ENCODE results near the gene MIB1. TPM values are rescaled to one million over a fixed set of nuclear protein-coding genes. Genes with fewer than 3 reads are reported as not detected.

The MIB1 gene
- total and polyA plus RNA-seq, 2 experiments from 2014 or later = 10.8 to 56.7 TPM

GRCh38 chr18:21757833-21758232, 17.2 kb downstream of the MIB1 start:
- Histone ChIP-seq H3K4me2 (no peak overlapping the region), H3K27ac (ENCODE audit: low read depth) (no peak overlapping the region), H3K4me3 (no peak overlapping the region), H2AFZ (no peak overlapping the region), H3F3A (replicated peaks; ENCODE audit: low read depth) (no peaks in the 10 kb centered on the region), H3K36me3 (ENCODE audit: insufficient read depth) (no peaks in the 10 kb centered on the region), H4K20me1 (replicated peaks; ENCODE audit: insufficient read depth) (peaks cover 35% of the 10 kb centered on the region), H3K4me1 (ENCODE audit: insufficient read depth) (peaks cover 12% of the 10 kb centered on the region), H3K27me3 (ENCODE audit: insufficient read depth) (no peaks in the 10 kb centered on the region), H3K9me2 (ENCODE audit: insufficient read depth) (no peaks in the 10 kb centered on the region), H3K79me2 (replicated peaks; ENCODE audit: insufficient read depth) (peaks cover 100% of the 10 kb centered on the region)
- DNase-seq (ENCODE audit: low spot score) (no peak), ATAC-seq (no peak)
- Mint-ChIP-seq H3K9me3 (no peaks in the 10 kb centered on the region), H3K27ac (no peak overlapping the region), H3K27me3 (ENCODE audit: insufficient read depth, low read depth, poor library complexity) (no peaks in the 10 kb centered on the region), H3K36me3 (ENCODE audit: low read depth) (no peaks in the 10 kb centered on the region), H3K4me1 (peaks cover 25% of the 10 kb centered on the region; the same call in 2 of the 3 replicates), H3K4me3 (no peak overlapping the region)
- TF ChIP-seq ZNF331 (CRISPR knock-in tag; IDR thresholded peaks at IDR 0.05; ENCODE audit: low read depth) = no peak

GRCh38 chr18:21759836-21760235, 19.2 kb downstream of the MIB1 start:
- H3K4me3 Mint-ChIP-seq = no peak overlapping the region
- Histone ChIP-seq H3K4me3 (no peak overlapping the region), H3K27me3 (ENCODE audit: insufficient read depth) (no peaks in the 10 kb centered on the region), H3K27ac (ENCODE audit: low read depth) (no peak overlapping the region), H2AFZ (no peak overlapping the region), H3K9me2 (ENCODE audit: insufficient read depth) (no peaks in the 10 kb centered on the region), H4K20me1 (replicated peaks; ENCODE audit: insufficient read depth) (peaks cover 22% of the 10 kb centered on the region; the same call in 1 of the 2 replicates), H3K79me2 (replicated peaks; ENCODE audit: insufficient read depth) (peaks cover 100% of the 10 kb centered on the region), H3K4me1 (ENCODE audit: insufficient read depth) (peaks cover 17% of the 10 kb centered on the region), H3K4me2 (no peak overlapping the region), H3F3A (replicated peaks; ENCODE audit: low read depth) (no peaks in the 10 kb centered on the region), H3K36me3 (ENCODE audit: insufficient read depth) (no peaks in the 10 kb centered on the region)
- DNase-seq (ENCODE audit: low spot score) (no peak), ATAC-seq (no peak)
- H3K36me3 Mint-ChIP-seq (ENCODE audit: low read depth) = no peaks in the 10 kb centered on the region
- TF ChIP-seq NANOG (IDR thresholded peaks at IDR 0.05; ENCODE audit: borderline replicate concordance) (no peak), EZH2 (IDR thresholded peaks at IDR 0.05; ENCODE audit: low read depth, unreplicated experiment) (no peak), REST (IDR thresholded peaks at IDR 0.05; ENCODE audit: unreplicated experiment) (no peak), POLR2AphosphoS5 (IDR thresholded peaks at IDR 0.05; ENCODE audit: low read depth) (no peak), JUNB (IDR thresholded peaks at IDR 0.05; ENCODE audit: unreplicated experiment) (no peak), ZNF114 (CRISPR knock-in tag; IDR thresholded peaks at IDR 0.05) (no peak), EZH2phosphoT487 (IDR thresholded peaks at IDR 0.05; ENCODE audit: unreplicated experiment) (no peak)
- no peaks in the 10 kb centered on the region for H3K9me3 Mint-ChIP-seq
- no peaks in the 10 kb centered on the region for H3K27me3 Mint-ChIP-seq (ENCODE audit: insufficient read depth, low read depth, poor library complexity)
- peaks cover 31% of the 10 kb centered on the region for H3K4me1 Mint-ChIP-seq
- H3K27ac Mint-ChIP-seq = no peak overlapping the region

GRCh38 chr18:21760321-21760720, 19.7 kb downstream of the MIB1 start:
- Mint-ChIP-seq H3K27ac (no peak overlapping the region), H3K4me3 (no peak overlapping the region), H3K27me3 (ENCODE audit: insufficient read depth, low read depth, poor library complexity) (no peaks in the 10 kb centered on the region), H3K4me1 (peaks cover 31% of the 10 kb centered on the region), H3K9me3 (no peaks in the 10 kb centered on the region), H3K36me3 (ENCODE audit: low read depth) (peaks cover 2% of the 10 kb centered on the region)
- Histone ChIP-seq H3K27ac (ENCODE audit: low read depth) (no peak overlapping the region), H3K36me3 (ENCODE audit: insufficient read depth) (no peaks in the 10 kb centered on the region), H2AFZ (no peak overlapping the region), H3K79me2 (replicated peaks; ENCODE audit: insufficient read depth) (peaks cover 100% of the 10 kb centered on the region), H3K4me2 (no peak overlapping the region), H3F3A (replicated peaks; ENCODE audit: low read depth) (no peaks in the 10 kb centered on the region), H3K4me1 (ENCODE audit: insufficient read depth) (peaks cover 17% of the 10 kb centered on the region), H4K20me1 (replicated peaks; ENCODE audit: insufficient read depth) (peaks cover 21% of the 10 kb centered on the region; the same call in 1 of the 2 replicates), H3K9me2 (ENCODE audit: insufficient read depth) (no peaks in the 10 kb centered on the region), H3K4me3 (no peak overlapping the region), H3K27me3 (ENCODE audit: insufficient read depth) (no peaks in the 10 kb centered on the region)
- DNase-seq (ENCODE audit: low spot score) (no peak), ATAC-seq (no peak)
- TF ChIP-seq NANOG (IDR thresholded peaks at IDR 0.05; ENCODE audit: borderline replicate concordance) (no peak), EZH2phosphoT487 (IDR thresholded peaks at IDR 0.05; ENCODE audit: unreplicated experiment) (no peak), CREB1 (CRISPR knock-in tag; IDR thresholded peaks at IDR 0.05; ENCODE audit: low read depth) (no peak), POLR2AphosphoS5 (IDR thresholded peaks at IDR 0.05; ENCODE audit: low read depth) (no peak), STAT1 (IDR thresholded peaks at IDR 0.05; ENCODE audit: unreplicated experiment) (no peak), ZNF114 (CRISPR knock-in tag; IDR thresholded peaks at IDR 0.05) (no peak), REST (IDR thresholded peaks at IDR 0.05; ENCODE audit: unreplicated experiment) (no peak)

Measured in GM23338 (cell line).